SK-N-SH (cell line): ENCODE results near the gene OTUD7B. TPM values are rescaled to one million over a fixed set of nuclear protein-coding genes. Genes with fewer than 3 reads are reported as not detected.

Source experiments
- CTCF ChIA-PET: fragments of 300-600, 350-600 bp; formaldehyde crosslinking; extraction: SDS; loops from one replicate; lab custom pipeline; 2021; lab: Yijun Ruan, JAX
- POLR2A ChIA-PET: fragments of 350-600 bp; sonication (Branson Sonifier 250); formaldehyde crosslinking; extraction: SDS; loops from one replicate; lab custom pipeline; 2020; ENCODE audit warnings: antibody characterized with exemption, inconsistent platforms; lab: Yijun Ruan, JAX
- DNase-seq: peaks from one replicate; pipeline ENCODE4 v3.0.0; 2012
- H2AFZ ChIP-seq: fragments of 200-600 bp; sonication (generic); 2 replicates; pipeline ENCODE4 v1.8.1; 2016; ENCODE audit warnings: antibody characterized with exemption, mild to moderate bottlenecking, low read depth
- H3F3A ChIP-seq: fragments of 200-600 bp; sonication (generic); replicated peaks from 2 replicates; pipeline ENCODE3; 2016; ENCODE audit warnings: antibody characterized with exemption, mild to moderate bottlenecking; ENCODE audit not compliant: insufficient read depth
- H3K27ac ChIP-seq, 2 experiments: fragments of 200-500 bp in 1 of 2; fragments of 200-600 bp in 1 of 2; sonication (Bioruptor generic) in 1 of 2; sonication (generic), shearing (Covaris generic) in 1 of 2; 2 replicates each; pipeline versions ENCODE4 v1.5.1 to v1.6.1; 2014 to 2016; ENCODE audit warnings: low read depth in 2 of 2, inconsistent platforms in 1 of 2, low read length in 1 of 2, mild to moderate bottlenecking in 1 of 2, mixed read lengths in 1 of 2
- H3K27me3 ChIP-seq: fragments of 200-600 bp; sonication (generic), shearing (Covaris generic); 2 replicates; pipeline ENCODE4 v1.6.1; 2016; ENCODE audit warnings: mixed run types; ENCODE audit not compliant: insufficient read depth
- H3K36me3 ChIP-seq, 2 experiments: fragments of 200-500 bp in 1 of 2; fragments of 200-600 bp in 1 of 2; sonication (Bioruptor generic) in 1 of 2; sonication (generic) in 1 of 2; replicated peaks in 1 of 2; 2 replicates each; pipeline versions ENCODE3 to v1.5.1; 2014 to 2016; ENCODE audit warnings: low read length in 1 of 2, mild to moderate bottlenecking in 1 of 2; ENCODE audit not compliant: insufficient read depth in 2 of 2, control insufficient read depth in 1 of 2
- H3K4me1 ChIP-seq, 2 experiments: fragments of 200-500 bp in 1 of 2; fragments of 200-600 bp in 1 of 2; sonication (Bioruptor generic) in 1 of 2; sonication (generic), shearing (Covaris generic) in 1 of 2; 2 replicates each; pipeline versions ENCODE4 v1.5.1 to v1.6.1; 2014 to 2016; ENCODE audit warnings: low read depth in 1 of 2, low read length in 1 of 2, mixed run types in 1 of 2; ENCODE audit not compliant: insufficient read depth in 2 of 2, control insufficient read depth in 1 of 2
- H3K4me2 ChIP-seq: fragments of 200-600 bp; sonication (generic), shearing (Covaris generic); 2 replicates; pipeline ENCODE4 v1.6.1; 2017; ENCODE audit warnings: mixed run types
- H3K4me3 ChIP-seq, 2 experiments: fragments of 200-500 bp in 1 of 2; fragments of 200-600 bp in 1 of 2; sonication (Bioruptor generic) in 1 of 2; sonication (generic), shearing (Covaris generic) in 1 of 2; 2 replicates each; pipeline versions ENCODE4 v1.5.1 to v1.8.1; 2014 to 2016; ENCODE audit warnings: low read depth in 2 of 2, inconsistent platforms in 1 of 2, low read length in 1 of 2, mild to moderate bottlenecking in 1 of 2, mixed read lengths in 1 of 2, moderate library complexity in 1 of 2
- H3K79me2 ChIP-seq: fragments of 200-600 bp; sonication (generic); 2 replicates; pipeline ENCODE4 v1.8.1; 2017; ENCODE audit warnings: mild to moderate bottlenecking; ENCODE audit not compliant: insufficient read depth
- H3K9ac ChIP-seq: fragments of 200-600 bp; sonication (generic); 2 replicates; pipeline ENCODE4 v1.6.1; 2017; ENCODE audit warnings: mixed run types
- H3K9me2 ChIP-seq: fragments of 200-600 bp; sonication (generic); 2 replicates; pipeline ENCODE4 v1.6.1; 2017; ENCODE audit warnings: mixed run types
- H3K9me3 ChIP-seq: fragments of 200-600 bp; sonication (generic); 2 replicates; pipeline ENCODE4 v1.6.1; 2017; ENCODE audit warnings: mixed run types, mild to moderate bottlenecking, moderate library complexity
- H4K20me1 ChIP-seq: fragments of 200-600 bp; sonication (generic); 2 replicates; pipeline ENCODE4 v1.6.1; 2017; ENCODE audit warnings: mild to moderate bottlenecking, mixed run types; ENCODE audit not compliant: insufficient read depth
- CHD2 ChIP-seq: fragments of 150-350 bp; IDR thresholded peaks from 2 replicates; pipeline ENCODE4 v1.6.1; 2018; ENCODE audit warnings: low read length; ENCODE audit not compliant: partially characterized antibody
- CTCF ChIP-seq: fragments of 200-600 bp; sonication (generic); IDR thresholded peaks from 2 replicates; pipeline ENCODE4 v1.6.1; 2017; ENCODE audit warnings: antibody characterized with exemption, mild to moderate bottlenecking, moderate library complexity
- FOSL2 ChIP-seq: IDR thresholded peaks from 2 replicates; pipeline ENCODE4 v1.4.0; 2012; ENCODE audit warnings: low read depth, mild to moderate bottlenecking, moderate library complexity, borderline replicate concordance
- FOXJ3 ChIP-seq: sonication (generic); formaldehyde crosslinking; IDR thresholded peaks from 2 replicates; pipeline ENCODE4 v1.5.1; 2020; ENCODE audit warnings: mild to moderate bottlenecking, missing genetic modification reagents
- GATA2 ChIP-seq: sonication (generic); formaldehyde crosslinking; IDR thresholded peaks from 2 replicates; pipeline ENCODE4 v1.5.0; 2020; ENCODE audit warnings: mild to moderate bottlenecking, missing genetic modification reagents
- JUND ChIP-seq: IDR thresholded peaks from 2 replicates; pipeline ENCODE4 v1.4.0; 2012
- MAX ChIP-seq: IDR thresholded peaks from 2 replicates; pipeline ENCODE4 v1.4.0; 2012; ENCODE audit warnings: low read depth
- MEF2A ChIP-seq: IDR thresholded peaks from 2 replicates; pipeline ENCODE4 v1.4.0; 2012; ENCODE audit warnings: low read depth, borderline replicate concordance
- MXI1 ChIP-seq: IDR thresholded peaks from 2 replicates; pipeline ENCODE4 v1.6.1; 2012; ENCODE audit warnings: mild to moderate bottlenecking, low read depth, low read length, improper control_type of control experiment
- PBX3 ChIP-seq: IDR thresholded peaks from 2 replicates; pipeline ENCODE4; 2012
- RAD21 ChIP-seq: IDR thresholded peaks from 2 replicates; pipeline ENCODE4 v1.6.1; 2012; ENCODE audit warnings: mild to moderate bottlenecking, low read length
- SIN3A ChIP-seq: IDR thresholded peaks from 2 replicates; pipeline ENCODE4 v1.6.1; 2012; ENCODE audit warnings: low read depth, mild to moderate bottlenecking, low read length, moderate library complexity, borderline replicate concordance
- TAF1 ChIP-seq: IDR thresholded peaks from 2 replicates; pipeline ENCODE4 v1.6.1; 2012; ENCODE audit warnings: low read depth, mild to moderate bottlenecking, low read length, moderate library complexity, borderline replicate concordance
- TEAD4 ChIP-seq: IDR thresholded peaks from 2 replicates; pipeline ENCODE4 v1.4.0; 2012; ENCODE audit warnings: mild to moderate bottlenecking, borderline replicate concordance; ENCODE audit not compliant: insufficient read depth
- YY1 ChIP-seq: IDR thresholded peaks from 2 replicates; pipeline ENCODE4 v1.4.0; 2012; ENCODE audit warnings: low read depth, mild to moderate bottlenecking
- WGBS: methylation state at CpG from one replicate; pipeline ENCODE4 v1.1.6; 2017; ENCODE audit warnings: low lambda C conversion rate; 5-methylcytosine and 5-hydroxymethylcytosine counted together
- polyA plus RNA-seq, 3 experiments: library from polyadenylated mRNA; depleted of rRNA; stranded (reverse); fragments of >200 nt; gene quantifications; 2 replicates each; pipeline ENCODE4 v1.2.3, GENCODE V29; 2012
- TF ChIP-seq, protein P1 (sequence below): IDR thresholded peaks from 2 replicates; pipeline ENCODE4 v1.4.0; 2012; ENCODE audit warnings: low read depth, borderline replicate concordance
- TF ChIP-seq, protein P2 (sequence below): fragments of 150-350 bp; IDR thresholded peaks from 2 replicates; pipeline ENCODE4 v1.6.1; 2017; ENCODE audit warnings: antibody characterized with exemption, low read length, low read depth, borderline replicate concordance

The OTUD7B gene
- polyA plus RNA-seq, 1 of the 3 experiments (the other 2 are of a cell fraction), result 4.2 TPM

- TF ChIP-seq, protein P1, sequence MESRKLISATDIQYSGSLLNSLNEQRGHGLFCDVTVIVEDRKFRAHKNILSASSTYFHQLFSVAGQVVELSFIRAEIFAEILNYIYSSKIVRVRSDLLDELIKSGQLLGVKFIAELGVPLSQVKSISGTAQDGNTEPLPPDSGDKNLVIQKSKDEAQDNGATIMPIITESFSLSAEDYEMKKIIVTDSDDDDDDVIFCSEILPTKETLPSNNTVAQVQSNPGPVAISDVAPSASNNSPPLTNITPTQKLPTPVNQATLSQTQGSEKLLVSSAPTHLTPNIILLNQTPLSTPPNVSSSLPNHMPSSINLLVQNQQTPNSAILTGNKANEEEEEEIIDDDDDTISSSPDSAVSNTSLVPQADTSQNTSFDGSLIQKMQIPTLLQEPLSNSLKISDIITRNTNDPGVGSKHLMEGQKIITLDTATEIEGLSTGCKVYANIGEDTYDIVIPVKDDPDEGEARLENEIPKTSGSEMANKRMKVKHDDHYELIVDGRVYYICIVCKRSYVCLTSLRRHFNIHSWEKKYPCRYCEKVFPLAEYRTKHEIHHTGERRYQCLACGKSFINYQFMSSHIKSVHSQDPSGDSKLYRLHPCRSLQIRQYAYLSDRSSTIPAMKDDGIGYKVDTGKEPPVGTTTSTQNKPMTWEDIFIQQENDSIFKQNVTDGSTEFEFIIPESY, result no peak
- TF ChIP-seq CHD2, result no peak
Measured at GRCh38 chr1:150020711-150021110, 10.2 kb upstream of the OTUD7B start (continued).

DNA sequence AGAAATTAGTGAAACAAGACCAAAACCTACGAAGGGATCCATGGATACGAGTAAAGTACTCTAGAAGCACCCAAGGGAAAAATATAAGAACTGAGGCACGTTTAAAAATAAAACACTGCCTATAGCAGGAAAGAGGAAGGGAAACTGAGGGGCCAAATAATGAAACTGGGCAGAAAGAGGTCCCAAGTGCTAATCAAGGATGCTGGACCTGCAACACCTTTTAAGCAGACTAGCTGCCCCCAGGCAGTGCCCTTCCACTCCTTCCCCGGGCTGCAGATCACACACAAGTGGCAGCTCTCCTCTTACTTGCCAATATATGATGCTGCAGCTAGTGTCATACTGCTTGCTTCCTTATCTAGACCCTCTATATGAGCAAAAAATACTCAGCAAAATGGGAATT is 7.6 kb upstream of the OTUD7B start:
- no peaks in the 10 kb centered on the region for H4K20me1 ChIP-seq
- no peaks in the 10 kb centered on the region for H3K9me3 ChIP-seq
- no peak overlapping the region for H3K4me3 ChIP-seq
- H3F3A ChIP-seq, result no peaks in the 10 kb centered on the region
- no peak for DNase-seq
- no peak overlapping the region for H2AFZ ChIP-seq
- H3K4me1 ChIP-seq, result no peaks in the 10 kb centered on the region
- no peaks in the 10 kb centered on the region for H3K9me2 ChIP-seq
- no peak overlapping the region for H3K4me2 ChIP-seq
- H3K79me2 ChIP-seq, result no peaks in the 10 kb centered on the region
- TF ChIP-seq JUND (no peak), CHD2 (no peak), MEF2A (no peak), FOSL2 (no peak), CTCF (no peak), RAD21 (no peak), PBX3 (no peak), YY1 (no peak), GATA2 (CRISPR knock-in tag) (no peak), TAF1 (no peak), FOXJ3 (no peak), SIN3A (no peak), TEAD4 (no peak), MAX (no peak), MXI1 (no peak)
- TF ChIP-seq, protein P2, sequence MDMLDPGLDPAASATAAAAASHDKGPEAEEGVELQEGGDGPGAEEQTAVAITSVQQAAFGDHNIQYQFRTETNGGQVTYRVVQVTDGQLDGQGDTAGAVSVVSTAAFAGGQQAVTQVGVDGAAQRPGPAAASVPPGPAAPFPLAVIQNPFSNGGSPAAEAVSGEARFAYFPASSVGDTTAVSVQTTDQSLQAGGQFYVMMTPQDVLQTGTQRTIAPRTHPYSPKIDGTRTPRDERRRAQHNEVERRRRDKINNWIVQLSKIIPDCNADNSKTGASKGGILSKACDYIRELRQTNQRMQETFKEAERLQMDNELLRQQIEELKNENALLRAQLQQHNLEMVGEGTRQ, result no peak
- TF ChIP-seq, protein P1, result no peak
- TF ChIP-seq, all 33 proteins: peak for 0
- POLR2A ChIA-PET, result no interaction called here
- CTCF ChIA-PET, result interaction anchor here (0.6 to 2.5 kb wide), 4 partner anchors 8 to 190 kb away, joined by 3 to 8 read pairs (median 5); partner anchors contain the start of gene OTUD7B
- 84% methylated on average over 4 of the region's 4 CpGs for WGBS
- Histone ChIP-seq H3K27ac (no peak overlapping the region), H3K9ac (no peak overlapping the region), H3K27me3 (no peaks in the 10 kb centered on the region), H3K36me3 (no peaks in the 10 kb centered on the region)
